ENCODE results near the gene GRID2.
"Not testable (repeated sequence)": the region's sequence is repeated elsewhere in the genome, so short reads cannot be mapped to it uniquely, and the experiment has no call there.

Gene GRID2

DNA sequence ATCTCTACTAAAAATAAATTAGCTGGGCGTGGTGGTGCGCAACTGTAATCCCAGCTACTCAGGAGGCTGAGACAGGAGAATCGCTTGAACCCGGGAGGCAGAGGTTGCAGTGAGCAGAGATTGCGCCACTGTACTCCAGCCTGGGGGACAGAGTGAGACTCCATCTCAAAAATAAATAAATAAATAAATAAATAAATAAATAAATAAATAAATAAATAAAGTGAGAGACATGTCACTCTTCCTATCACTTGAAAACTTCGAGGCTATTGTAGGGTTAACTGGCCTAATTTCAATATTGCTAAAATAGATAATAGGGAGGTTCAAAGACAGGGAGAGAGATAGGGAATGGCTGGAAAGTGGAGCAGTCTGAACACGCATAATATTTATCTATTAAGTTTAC, 99.8 kb downstream of the GRID2 start:
- not testable (repeated sequence) for H3K9me3 ChIP-seq (replicated peaks in 1 of 2; ENCODE audit: control insufficient read depth in 2 of 2, insufficient read depth in 1 of 2, low read depth in 1 of 2, low read length in 2 of 2); H2BK5ac ChIP-seq (ENCODE audit: low read length); DNase-seq (ENCODE audit: low spot score); H3K27ac ChIP-seq (replicated peaks; ENCODE audit: low read length); H3K9ac ChIP-seq (ENCODE audit: low read depth, low read length, poor library complexity); H3K4ac ChIP-seq (ENCODE audit: low read length); H2BK12ac ChIP-seq (ENCODE audit: low read length); H2AFZ ChIP-seq (ENCODE audit: low read length); H2BK120ac ChIP-seq (ENCODE audit: low read depth, low read length); H3K27me3 ChIP-seq (ENCODE audit: control insufficient read depth in 3 of 3, insufficient read depth in 3 of 3, low read depth in 1 of 3, low read length in 3 of 3); H3K36me3 ChIP-seq (replicated peaks in 1 of 2; ENCODE audit: control insufficient read depth in 2 of 2, insufficient read depth in 2 of 2, low read length in 2 of 2); H3K4me3 ChIP-seq (ENCODE audit: low read length in 2 of 2); H3K23ac ChIP-seq (ENCODE audit: low read depth, low read length, poor library complexity); H3K4me1 ChIP-seq (ENCODE audit: control insufficient read depth in 2 of 2, insufficient read depth in 1 of 2, low read depth in 1 of 2, low read length in 2 of 2); H4K8ac ChIP-seq (ENCODE audit: low read depth, low read length); H3K14ac ChIP-seq (ENCODE audit: low read length); H2AK5ac ChIP-seq (ENCODE audit: low read depth, low read length); H4K91ac ChIP-seq (ENCODE audit: low read depth, low read length, poor library complexity); H3K4me2 ChIP-seq (ENCODE audit: insufficient read depth, low read length, poor library complexity, severe bottlenecking); H2BK15ac ChIP-seq (ENCODE audit: low read length); H3K18ac ChIP-seq (ENCODE audit: low read length); H3K79me1 ChIP-seq (ENCODE audit: low read depth, low read length)
- no CpG with 5 or more reads among the region's 7 CpGs for WGBS, 2 donors (ENCODE audit: extremely low coverage in 2 of 2, insufficient read length in 2 of 2, insufficient replicate concordance in 1 of 2)

DNA sequence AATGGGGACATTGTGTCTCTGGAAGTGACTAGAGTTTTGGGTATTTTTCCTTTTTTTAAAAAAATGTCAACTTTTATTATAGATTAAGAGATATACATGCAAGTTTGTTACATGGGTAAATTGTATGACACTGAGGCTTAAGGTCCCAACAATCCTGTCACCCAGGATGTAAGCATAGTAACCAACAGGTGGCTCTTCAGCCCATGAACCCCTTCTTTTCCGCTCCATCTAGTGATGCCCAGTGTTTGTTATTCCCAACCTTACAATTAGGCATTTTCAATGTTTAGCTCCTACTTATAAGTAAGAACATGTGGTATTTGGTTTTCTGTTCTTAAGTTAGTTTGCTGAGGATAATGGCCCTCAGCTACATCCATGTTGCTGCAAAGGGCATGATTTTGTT, 102.7 kb downstream of the GRID2 start:
- no peak overlapping the region for H3K4me3 ChIP-seq (ENCODE audit: low read length in 2 of 2)

DNA sequence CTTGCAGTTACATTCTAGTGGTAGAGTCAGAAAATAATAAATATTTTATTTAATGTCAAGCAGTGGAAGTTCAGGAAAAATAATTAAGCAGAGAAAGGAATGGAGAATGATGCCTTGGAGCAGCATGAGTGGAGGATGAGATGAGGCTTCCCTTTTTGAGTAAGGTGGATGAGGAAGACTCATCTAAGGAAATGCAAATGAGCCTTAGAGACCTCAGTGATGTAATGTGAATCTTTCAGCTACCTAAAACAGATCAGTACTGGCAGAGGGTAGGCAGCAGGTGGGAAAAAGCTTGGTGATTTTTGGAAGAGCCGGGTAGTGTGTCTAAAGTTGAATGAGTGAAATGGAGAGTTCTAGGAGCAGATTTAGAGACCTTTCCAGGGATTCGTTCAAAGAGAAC, 118.2 kb downstream of the GRID2 start:
- Histone ChIP-seq H3K36me3 (replicated peaks in 1 of 2; ENCODE audit: control insufficient read depth in 2 of 2, insufficient read depth in 2 of 2, low read length in 2 of 2) (no peaks in the 10 kb centered on the region), H2AK5ac (ENCODE audit: low read depth, low read length) (no peak overlapping the region)
- no CpG with 5 or more reads among the region's 2 CpGs for WGBS, 2 donors (ENCODE audit: extremely low coverage in 2 of 2, insufficient read length in 2 of 2, insufficient replicate concordance in 1 of 2)

More for the DNA sequence above, 102.7 kb downstream of the GRID2 start:
- H2AFZ ChIP-seq (ENCODE audit: low read length) = no peak overlapping the region
- no peaks in the 10 kb centered on the region for H3K27me3 ChIP-seq (ENCODE audit: control insufficient read depth in 3 of 3, insufficient read depth in 3 of 3, low read depth in 1 of 3, low read length in 3 of 3)
- DNase-seq (ENCODE audit: low spot score) = no peak
- H3K79me1 ChIP-seq (ENCODE audit: low read depth, low read length) = no peaks in the 10 kb centered on the region
- no peak overlapping the region for H2AK5ac ChIP-seq (ENCODE audit: low read depth, low read length)
- H3K23ac ChIP-seq (ENCODE audit: low read depth, low read length, poor library complexity) = no peak overlapping the region
- H3K4me2 ChIP-seq (ENCODE audit: insufficient read depth, low read length, poor library complexity, severe bottlenecking) = no peak overlapping the region
- no peaks in the 10 kb centered on the region for H3K4me1 ChIP-seq (ENCODE audit: control insufficient read depth in 2 of 2, insufficient read depth in 1 of 2, low read depth in 1 of 2, low read length in 2 of 2)
- H2BK15ac ChIP-seq (ENCODE audit: low read length) = no peak overlapping the region
- H3K4ac ChIP-seq (ENCODE audit: low read length) = no peak overlapping the region
- H2BK12ac ChIP-seq (ENCODE audit: low read length) = no peak overlapping the region
- H3K27ac ChIP-seq (replicated peaks; ENCODE audit: low read length) = no peak overlapping the region
- H3K9me3 ChIP-seq (replicated peaks in 1 of 2; ENCODE audit: control insufficient read depth in 2 of 2, insufficient read depth in 1 of 2, low read depth in 1 of 2, low read length in 2 of 2) = no peaks in the 10 kb centered on the region
- no CpG with 5 or more reads among the region's 1 CpG for WGBS, 2 donors (ENCODE audit: extremely low coverage in 2 of 2, insufficient read length in 2 of 2, insufficient replicate concordance in 1 of 2)
- no peak overlapping the region for H2BK120ac ChIP-seq (ENCODE audit: low read depth, low read length)
- H2BK5ac ChIP-seq (ENCODE audit: low read length) = no peak overlapping the region
- H3K14ac ChIP-seq (ENCODE audit: low read length) = no peak overlapping the region
- H3K18ac ChIP-seq (ENCODE audit: low read length) = no peak overlapping the region
- H4K8ac ChIP-seq (ENCODE audit: low read depth, low read length) = no peak overlapping the region
- no peaks in the 10 kb centered on the region for H3K36me3 ChIP-seq (replicated peaks in 1 of 2; ENCODE audit: control insufficient read depth in 2 of 2, insufficient read depth in 2 of 2, low read length in 2 of 2)
- H3K9ac ChIP-seq (ENCODE audit: low read depth, low read length, poor library complexity) = no peak overlapping the region
- H4K91ac ChIP-seq (ENCODE audit: low read depth, low read length, poor library complexity) = no peak overlapping the region

DNA sequence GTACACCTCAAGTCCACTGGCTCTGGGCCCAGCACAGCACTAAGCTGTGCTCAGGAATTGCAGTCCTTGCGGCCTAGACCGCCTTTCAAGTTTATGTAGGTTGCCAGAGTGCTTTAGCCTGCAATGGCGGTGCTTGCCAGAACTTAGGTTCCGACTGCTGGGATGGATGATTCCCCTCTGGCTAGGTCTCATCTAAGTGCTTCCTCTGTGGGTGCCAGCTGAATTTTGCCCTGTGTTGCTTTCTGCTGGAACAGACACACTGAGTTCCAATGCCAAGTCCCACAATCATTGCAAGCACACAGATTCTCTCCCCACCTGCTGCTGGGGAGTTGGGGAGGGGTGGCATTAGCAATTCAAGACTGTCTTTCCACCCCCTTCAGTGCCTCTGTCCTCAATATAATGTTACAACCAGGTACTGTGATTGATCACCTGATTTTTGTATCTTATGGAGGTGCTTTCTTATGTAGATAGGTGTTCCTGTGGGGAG, 129.5 kb downstream of the GRID2 start:
- Histone ChIP-seq H3K4me2 (ENCODE audit: insufficient read depth, low read length, poor library complexity, severe bottlenecking) (no peak overlapping the region), H3K27ac (replicated peaks; ENCODE audit: low read length) (no peak overlapping the region), H3K23ac (ENCODE audit: low read depth, low read length, poor library complexity) (no peak overlapping the region), H2AK5ac (ENCODE audit: low read depth, low read length) (no peak overlapping the region), H2BK120ac (ENCODE audit: low read depth, low read length) (no peak overlapping the region), H3K18ac (ENCODE audit: low read length) (no peak overlapping the region), H3K14ac (ENCODE audit: low read length) (no peak overlapping the region), H2BK15ac (ENCODE audit: low read length) (no peak overlapping the region), H3K27me3 (ENCODE audit: control insufficient read depth in 3 of 3, insufficient read depth in 3 of 3, low read depth in 1 of 3, low read length in 3 of 3) (no peaks in the 10 kb centered on the region), H2BK5ac (ENCODE audit: low read length) (no peak overlapping the region), H4K8ac (ENCODE audit: low read depth, low read length) (no peak overlapping the region), H3K4me3 (ENCODE audit: low read length in 2 of 2) (no peak overlapping the region), H4K91ac (ENCODE audit: low read depth, low read length, poor library complexity) (no peak overlapping the region), H3K4ac (ENCODE audit: low read length) (no peak overlapping the region), H3K4me1 (ENCODE audit: control insufficient read depth in 2 of 2, insufficient read depth in 1 of 2, low read depth in 1 of 2, low read length in 2 of 2) (no peaks in the 10 kb centered on the region), H2AFZ (ENCODE audit: low read length) (peak overlapping the region; percentile 7), H3K36me3 (replicated peaks in 1 of 2; ENCODE audit: control insufficient read depth in 2 of 2, insufficient read depth in 2 of 2, low read length in 2 of 2) (no peaks in the 10 kb centered on the region), H3K9ac (ENCODE audit: low read depth, low read length, poor library complexity) (no peak overlapping the region), H3K9me3 (replicated peaks in 1 of 2; ENCODE audit: control insufficient read depth in 2 of 2, insufficient read depth in 1 of 2, low read depth in 1 of 2, low read length in 2 of 2) (no peaks in the 10 kb centered on the region), H2BK12ac (ENCODE audit: low read length) (no peak overlapping the region), H3K79me1 (ENCODE audit: low read depth, low read length) (no peaks in the 10 kb centered on the region)
- no CpG with 5 or more reads among the region's 4 CpGs for WGBS, 2 donors (ENCODE audit: extremely low coverage in 2 of 2, insufficient read length in 2 of 2, insufficient replicate concordance in 1 of 2)
- no peak for DNase-seq (ENCODE audit: low spot score)

More for the DNA sequence above, 118.2 kb downstream of the GRID2 start:
- no peak overlapping the region for H3K9ac ChIP-seq (ENCODE audit: low read depth, low read length, poor library complexity)
- H3K14ac ChIP-seq (ENCODE audit: low read length) = no peak overlapping the region
- no peak overlapping the region for H3K4ac ChIP-seq (ENCODE audit: low read length)
- no peak overlapping the region for H2BK120ac ChIP-seq (ENCODE audit: low read depth, low read length)
- H3K27ac ChIP-seq (replicated peaks; ENCODE audit: low read length) = no peak overlapping the region
- H3K18ac ChIP-seq (ENCODE audit: low read length) = no peak overlapping the region
- H3K23ac ChIP-seq (ENCODE audit: low read depth, low read length, poor library complexity) = no peak overlapping the region
- H3K4me2 ChIP-seq (ENCODE audit: insufficient read depth, low read length, poor library complexity, severe bottlenecking) = no peak overlapping the region
- no peak overlapping the region for H2BK5ac ChIP-seq (ENCODE audit: low read length)
- H2BK12ac ChIP-seq (ENCODE audit: low read length) = no peak overlapping the region
- DNase-seq (ENCODE audit: low spot score) = no peak
- H3K27me3 ChIP-seq (ENCODE audit: control insufficient read depth in 3 of 3, insufficient read depth in 3 of 3, low read depth in 1 of 3, low read length in 3 of 3) = no peaks in the 10 kb centered on the region
- no peak overlapping the region for H3K4me3 ChIP-seq (ENCODE audit: low read length in 2 of 2)
- H2AFZ ChIP-seq (ENCODE audit: low read length) = no peak overlapping the region
- H3K4me1 ChIP-seq (ENCODE audit: control insufficient read depth in 2 of 2, insufficient read depth in 1 of 2, low read depth in 1 of 2, low read length in 2 of 2) = no peaks in the 10 kb centered on the region
- H3K9me3 ChIP-seq (replicated peaks in 1 of 2; ENCODE audit: control insufficient read depth in 2 of 2, insufficient read depth in 1 of 2, low read depth in 1 of 2, low read length in 2 of 2) = no peaks in the 10 kb centered on the region
- no peak overlapping the region for H4K8ac ChIP-seq (ENCODE audit: low read depth, low read length)
- no peaks in the 10 kb centered on the region for H3K79me1 ChIP-seq (ENCODE audit: low read depth, low read length)
- no peak overlapping the region for H4K91ac ChIP-seq (ENCODE audit: low read depth, low read length, poor library complexity)
- no peak overlapping the region for H2BK15ac ChIP-seq (ENCODE audit: low read length)

All from neuronal stem cell (in vitro differentiated cells).